ENCODE data around the gene NTM. TPM values are rescaled to one million over a fixed set of nuclear protein-coding genes. Genes with fewer than 3 reads are reported as not detected.

Gene NTM
- total RNA-seq, 1 experiment from 2014 or later = 16.4 TPM

DNA sequence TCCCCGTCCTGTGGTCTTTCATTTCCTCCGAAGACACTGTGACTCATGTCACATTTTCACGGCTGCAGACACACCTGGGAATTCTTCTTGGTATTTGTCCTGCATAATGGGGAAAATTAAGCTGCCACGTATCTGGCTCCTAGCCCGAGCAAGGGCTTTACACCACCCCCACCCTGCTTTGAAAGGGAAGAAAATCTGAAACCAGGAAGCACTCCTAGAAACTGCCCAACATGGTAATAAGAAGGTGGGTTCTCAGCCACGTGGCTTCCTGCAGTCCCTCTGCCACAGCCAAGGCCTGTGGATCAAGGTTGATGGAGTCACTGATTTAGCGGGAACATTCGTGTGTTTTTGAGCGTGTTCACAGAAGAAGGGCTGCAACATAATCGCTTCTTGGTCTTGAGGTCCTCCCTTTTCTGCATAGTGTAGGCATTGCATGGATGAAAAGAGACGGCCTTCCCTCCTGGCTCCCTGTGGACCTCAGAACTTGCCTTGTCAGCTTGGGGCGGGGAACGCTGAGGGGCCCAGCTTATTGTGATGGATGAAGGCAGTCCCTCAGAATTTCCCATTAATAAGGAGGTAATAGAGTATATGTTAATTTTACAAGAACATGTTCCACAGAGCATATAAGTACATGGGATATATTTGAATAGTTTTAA lies 292.0 kb downstream of the NTM start:
- Mint-ChIP-seq H3K9me3 (no peaks in the 10 kb centered on the region), H3K4me3 (no peak overlapping the region), H3K27me3 (ENCODE audit: low read depth) (no peaks in the 10 kb centered on the region; the same call in 1 of the 2 replicates), H3K36me3 (no peaks in the 10 kb centered on the region), H3K4me1 (peaks cover 60% of the 10 kb centered on the region), H3K27ac (no peak overlapping the region)
- ChIA-PET CTCF (interaction anchor here (0.9 to 3.1 kb wide), 3 partner anchors 11 to 82 kb away, joined by 3 to 15 read pairs (median 3); no protein-coding TSS in a partner anchor), POLR2A (no interaction called here)
- DNase-seq (ENCODE audit: low spot score) (no peak), ATAC-seq (no peak; the same call in none of the 2 replicates)
- TF ChIP-seq MLX (CRISPR knock-in tag; IDR thresholded peaks at IDR 0.05) (no peak), NFYB (CRISPR knock-in tag; conservative IDR thresholded peaks at IDR 0.05; ENCODE audit: low read depth) (no peak), TP53 (CRISPR knock-in tag; IDR thresholded peaks at IDR 0.05) (no peak), NFATC4 (CRISPR knock-in tag; IDR thresholded peaks at IDR 0.05) (no peak), ZNF532 (CRISPR knock-in tag; IDR thresholded peaks at IDR 0.05; ENCODE audit: borderline replicate concordance) (no peak), FOXP1 (CRISPR knock-in tag; IDR thresholded peaks at IDR 0.05; ENCODE audit: borderline replicate concordance) (no peak), ARID4B (CRISPR knock-in tag; IDR thresholded peaks at IDR 0.05; ENCODE audit: borderline replicate concordance) (no peak), SOX15 (CRISPR knock-in tag; IDR thresholded peaks at IDR 0.05) (no peak), OVOL2 (CRISPR knock-in tag; IDR thresholded peaks at IDR 0.05; ENCODE audit: borderline replicate concordance) (no peak), CBFB (CRISPR knock-in tag; IDR thresholded peaks at IDR 0.05; ENCODE audit: low read depth) (no peak), ERG (CRISPR knock-in tag; IDR thresholded peaks at IDR 0.05) (no peak), PREB (CRISPR knock-in tag; IDR thresholded peaks at IDR 0.05; ENCODE audit: borderline replicate concordance) (no peak), ATF1 (CRISPR knock-in tag; IDR thresholded peaks at IDR 0.05) (no peak)
- TF ChIP-seq, protein P1, sequence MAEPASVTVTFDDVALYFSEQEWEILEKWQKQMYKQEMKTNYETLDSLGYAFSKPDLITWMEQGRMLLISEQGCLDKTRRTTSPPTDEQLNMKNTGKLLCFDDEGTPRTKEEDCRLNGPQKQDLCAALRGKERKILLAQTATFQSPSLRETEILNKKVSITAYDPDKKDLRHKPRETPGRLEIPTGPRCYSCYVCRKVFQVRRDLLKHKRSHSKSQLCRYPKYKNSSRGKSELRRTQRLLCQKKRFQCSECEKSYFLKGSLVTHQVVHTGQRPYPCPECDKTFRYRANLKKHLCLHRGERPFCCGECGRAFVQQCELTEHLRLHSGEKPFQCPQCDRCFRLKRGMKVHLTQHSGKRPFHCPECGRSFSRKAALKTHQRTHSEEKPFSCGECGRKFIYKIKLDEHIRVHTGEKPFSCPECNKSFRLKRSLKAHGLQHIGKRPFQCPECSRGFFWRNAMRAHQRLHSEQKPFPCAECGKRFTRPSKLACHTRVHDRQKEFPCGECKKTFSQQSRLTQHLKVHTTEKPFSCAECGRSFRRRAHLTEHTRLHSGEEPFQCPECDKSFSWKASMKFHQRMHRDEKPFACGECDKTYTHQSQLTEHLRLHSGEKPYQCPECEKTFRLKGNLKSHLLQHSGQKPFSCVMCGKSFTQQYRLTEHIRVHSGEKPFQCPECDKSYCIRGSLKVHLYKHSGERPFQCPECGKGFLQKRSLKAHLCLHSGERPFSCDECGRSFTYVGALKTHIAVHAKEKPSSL (CRISPR knock-in tag; conservative IDR thresholded peaks at IDR 0.05) = no peak
- TF ChIP-seq, protein P2, sequence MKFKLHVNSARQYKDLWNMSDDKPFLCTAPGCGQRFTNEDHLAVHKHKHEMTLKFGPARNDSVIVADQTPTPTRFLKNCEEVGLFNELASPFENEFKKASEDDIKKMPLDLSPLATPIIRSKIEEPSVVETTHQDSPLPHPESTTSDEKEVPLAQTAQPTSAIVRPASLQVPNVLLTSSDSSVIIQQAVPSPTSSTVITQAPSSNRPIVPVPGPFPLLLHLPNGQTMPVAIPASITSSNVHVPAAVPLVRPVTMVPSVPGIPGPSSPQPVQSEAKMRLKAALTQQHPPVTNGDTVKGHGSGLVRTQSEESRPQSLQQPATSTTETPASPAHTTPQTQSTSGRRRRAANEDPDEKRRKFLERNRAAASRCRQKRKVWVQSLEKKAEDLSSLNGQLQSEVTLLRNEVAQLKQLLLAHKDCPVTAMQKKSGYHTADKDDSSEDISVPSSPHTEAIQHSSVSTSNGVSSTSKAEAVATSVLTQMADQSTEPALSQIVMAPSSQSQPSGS (CRISPR knock-in tag; IDR thresholded peaks at IDR 0.05; ENCODE audit: borderline replicate concordance, low read depth) = no peak
- TF ChIP-seq, protein P3, sequence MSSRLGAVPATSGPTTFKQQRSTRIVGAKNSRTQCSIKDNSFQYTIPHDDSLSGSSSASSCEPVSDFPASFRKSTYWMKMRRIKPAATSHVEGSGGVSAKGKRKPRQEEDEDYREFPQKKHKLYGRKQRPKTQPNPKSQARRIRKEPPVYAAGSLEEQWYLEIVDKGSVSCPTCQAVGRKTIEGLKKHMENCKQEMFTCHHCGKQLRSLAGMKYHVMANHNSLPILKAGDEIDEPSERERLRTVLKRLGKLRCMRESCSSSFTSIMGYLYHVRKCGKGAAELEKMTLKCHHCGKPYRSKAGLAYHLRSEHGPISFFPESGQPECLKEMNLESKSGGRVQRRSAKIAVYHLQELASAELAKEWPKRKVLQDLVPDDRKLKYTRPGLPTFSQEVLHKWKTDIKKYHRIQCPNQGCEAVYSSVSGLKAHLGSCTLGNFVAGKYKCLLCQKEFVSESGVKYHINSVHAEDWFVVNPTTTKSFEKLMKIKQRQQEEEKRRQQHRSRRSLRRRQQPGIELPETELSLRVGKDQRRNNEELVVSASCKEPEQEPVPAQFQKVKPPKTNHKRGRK (CRISPR knock-in tag; IDR thresholded peaks at IDR 0.05; ENCODE audit: borderline replicate concordance) = no peak
